ENCODE measurements around the gene FHIT. TPM values are rescaled to one million over a fixed set of nuclear protein-coding genes. Genes with fewer than 3 reads are reported as not detected.

The FHIT gene
- polyA plus RNA-seq, 1 experiment, result 0.11 TPM

DNA sequence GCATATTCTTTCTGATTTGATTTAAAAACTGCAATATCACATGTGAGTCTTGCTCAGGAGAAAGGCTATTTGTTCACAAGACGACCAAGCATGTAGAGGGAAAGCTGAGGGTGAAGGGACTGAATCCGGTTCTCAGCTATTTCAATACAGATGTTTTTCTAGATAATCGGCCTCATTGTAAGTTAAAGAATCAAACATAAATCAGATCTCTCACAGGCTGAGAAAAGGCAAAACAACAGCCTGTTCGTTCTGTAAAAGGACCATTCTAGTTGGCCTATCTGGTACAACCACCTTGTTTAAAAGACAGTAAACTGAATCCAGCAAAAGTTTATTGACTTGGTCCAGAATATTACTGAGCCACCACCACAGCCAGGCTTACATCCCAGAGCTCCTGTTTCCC lies 1155.7 kb downstream of the FHIT start:
- no peaks in the 10 kb centered on the region for H3K36me3 ChIP-seq (ENCODE audit: control insufficient read depth, insufficient read depth, low read length)
- TF ChIP-seq, protein P1, sequence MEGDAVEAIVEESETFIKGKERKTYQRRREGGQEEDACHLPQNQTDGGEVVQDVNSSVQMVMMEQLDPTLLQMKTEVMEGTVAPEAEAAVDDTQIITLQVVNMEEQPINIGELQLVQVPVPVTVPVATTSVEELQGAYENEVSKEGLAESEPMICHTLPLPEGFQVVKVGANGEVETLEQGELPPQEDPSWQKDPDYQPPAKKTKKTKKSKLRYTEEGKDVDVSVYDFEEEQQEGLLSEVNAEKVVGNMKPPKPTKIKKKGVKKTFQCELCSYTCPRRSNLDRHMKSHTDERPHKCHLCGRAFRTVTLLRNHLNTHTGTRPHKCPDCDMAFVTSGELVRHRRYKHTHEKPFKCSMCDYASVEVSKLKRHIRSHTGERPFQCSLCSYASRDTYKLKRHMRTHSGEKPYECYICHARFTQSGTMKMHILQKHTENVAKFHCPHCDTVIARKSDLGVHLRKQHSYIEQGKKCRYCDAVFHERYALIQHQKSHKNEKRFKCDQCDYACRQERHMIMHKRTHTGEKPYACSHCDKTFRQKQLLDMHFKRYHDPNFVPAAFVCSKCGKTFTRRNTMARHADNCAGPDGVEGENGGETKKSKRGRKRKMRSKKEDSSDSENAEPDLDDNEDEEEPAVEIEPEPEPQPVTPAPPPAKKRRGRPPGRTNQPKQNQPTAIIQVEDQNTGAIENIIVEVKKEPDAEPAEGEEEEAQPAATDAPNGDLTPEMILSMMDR (IDR thresholded peaks at IDR 0.05; ENCODE audit: insufficient read depth, low read depth, low read length), result no peak
- H3K27me3 ChIP-seq (ENCODE audit: control insufficient read depth, insufficient read depth, low read length), result no peaks in the 10 kb centered on the region
- H3K4me3 ChIP-seq (ENCODE audit: low read depth, low read length), result no peak overlapping the region
- POLR2A ChIA-PET, result no interaction called here
- DNase-seq (ENCODE audit: low read depth), result no peak
- CTCF ChIA-PET, result interaction anchor here (0.5 kb wide), 1 partner anchor 22 kb away, joined by 3 read pairs; no protein-coding TSS in a partner anchor

DNA sequence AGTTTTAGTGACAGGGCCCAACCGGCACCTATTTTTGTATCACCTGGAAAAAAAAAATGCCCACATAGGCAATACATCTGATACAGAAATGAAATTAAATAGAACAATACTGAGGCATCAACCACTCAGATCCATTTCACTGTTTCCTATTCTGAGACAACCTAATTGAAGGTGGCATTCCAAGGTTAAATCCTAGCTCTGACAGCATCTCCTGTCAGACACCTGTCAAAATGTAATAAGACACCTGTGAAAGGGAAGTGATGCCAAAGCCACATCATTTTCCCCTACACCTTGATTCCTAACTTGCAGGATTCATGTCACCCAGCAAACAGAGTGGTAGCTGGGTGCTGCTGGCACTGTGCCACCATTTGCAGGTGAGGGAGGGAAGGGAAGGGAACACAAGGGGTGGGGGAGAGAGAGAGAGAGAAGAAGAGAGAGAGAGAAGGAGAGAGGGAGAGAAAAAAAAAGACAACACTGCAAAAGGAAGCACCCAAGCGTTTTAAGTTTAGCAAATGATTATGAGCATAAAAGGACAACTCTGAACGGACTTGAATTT lies 1156.8 kb downstream of the FHIT start:
- H3K36me3 ChIP-seq (ENCODE audit: control insufficient read depth, insufficient read depth, low read length), result no peaks in the 10 kb centered on the region
- CTCF ChIA-PET, result no interaction called here
- no peak overlapping the region for H3K4me3 ChIP-seq (ENCODE audit: low read depth, low read length)
- H3K27me3 ChIP-seq (ENCODE audit: control insufficient read depth, insufficient read depth, low read length), result no peaks in the 10 kb centered on the region
- TF ChIP-seq, protein P1 (IDR thresholded peaks at IDR 0.05; ENCODE audit: insufficient read depth, low read depth, low read length), result no peak
- POLR2A ChIA-PET, result no interaction called here
- no peak for DNase-seq (ENCODE audit: low read depth)

DNA sequence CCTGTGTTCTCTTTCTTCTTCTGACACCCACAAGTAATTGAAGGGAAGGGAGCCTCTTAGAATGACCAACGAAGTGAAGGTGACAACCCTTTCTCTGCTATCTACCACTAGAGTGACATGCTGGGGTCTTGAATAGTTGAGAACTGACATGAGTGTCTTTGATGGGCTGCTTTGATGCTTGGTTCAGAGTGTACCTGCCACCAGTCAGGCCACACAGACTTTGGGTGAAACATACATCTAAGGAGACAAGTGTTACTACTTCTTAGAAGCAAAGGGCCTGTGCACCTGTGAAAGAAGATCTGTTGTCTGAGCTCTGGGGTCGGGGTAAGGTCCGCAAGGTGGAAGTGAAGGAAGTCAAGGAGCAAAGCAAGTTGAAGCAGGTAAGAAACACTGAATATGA lies 1160.7 kb downstream of the FHIT start:
- H3K4me3 ChIP-seq (ENCODE audit: low read depth, low read length), result no peak overlapping the region
- POLR2A ChIA-PET, result no interaction called here
- H3K36me3 ChIP-seq (ENCODE audit: control insufficient read depth, insufficient read depth, low read length), result no peaks in the 10 kb centered on the region
- CTCF ChIA-PET, result no interaction called here
- DNase-seq (ENCODE audit: low read depth), result no peak
- TF ChIP-seq, protein P1 (IDR thresholded peaks at IDR 0.05; ENCODE audit: insufficient read depth, low read depth, low read length), result no peak
- H3K27me3 ChIP-seq (ENCODE audit: control insufficient read depth, insufficient read depth, low read length), result no peaks in the 10 kb centered on the region

DNA sequence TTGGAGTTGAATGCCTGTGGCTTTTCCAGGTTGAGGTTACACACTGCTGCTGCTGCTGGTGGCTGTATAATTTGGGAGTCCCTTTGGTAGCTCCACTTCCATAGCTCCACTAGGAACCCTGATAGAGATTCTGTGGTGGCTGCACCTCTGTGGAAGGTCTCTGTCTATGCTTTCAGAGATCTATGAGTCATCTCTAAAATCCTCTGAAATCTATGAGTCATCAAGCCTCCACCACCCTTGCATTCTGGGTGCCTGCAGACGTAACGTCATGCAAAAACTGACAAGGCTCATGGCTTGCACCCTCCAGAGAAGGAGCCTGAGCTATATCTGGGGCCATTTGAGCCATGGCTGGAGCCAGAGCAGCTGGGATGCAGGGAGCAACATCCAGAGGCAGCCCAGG lies 1164.4 kb downstream of the FHIT start:
- no peak overlapping the region for H3K4me3 ChIP-seq (ENCODE audit: low read depth, low read length)
- TF ChIP-seq, protein P1 (IDR thresholded peaks at IDR 0.05; ENCODE audit: insufficient read depth, low read depth, low read length), result no peak
- POLR2A ChIA-PET, result interaction anchor here (0.5 kb wide), 1 partner anchor 568 kb away, joined by 3 read pairs; no protein-coding TSS in a partner anchor
- no peaks in the 10 kb centered on the region for H3K27me3 ChIP-seq (ENCODE audit: control insufficient read depth, insufficient read depth, low read length)
- CTCF ChIA-PET, result no interaction called here
- DNase-seq (ENCODE audit: low read depth), result no peak
- no peaks in the 10 kb centered on the region for H3K36me3 ChIP-seq (ENCODE audit: control insufficient read depth, insufficient read depth, low read length)

DNA sequence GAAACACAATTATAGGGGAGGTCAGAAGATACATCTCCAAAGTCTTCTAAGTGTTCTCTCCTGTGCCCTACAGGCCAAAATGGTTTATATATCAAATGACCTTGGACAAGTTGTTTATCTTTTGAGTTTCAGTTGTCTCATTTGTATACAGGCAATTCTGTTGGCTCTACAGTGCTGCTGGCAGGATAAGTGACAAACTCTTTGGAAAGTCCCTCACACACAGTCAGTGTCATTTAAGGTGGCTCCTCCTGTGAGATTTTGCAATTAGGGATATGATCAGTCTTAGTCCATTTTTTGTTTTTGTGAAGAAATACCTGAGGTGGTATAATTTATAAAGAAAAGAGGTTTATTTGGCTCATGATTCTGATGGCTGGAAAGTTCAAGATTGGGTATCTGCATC lies 1165.6 kb downstream of the FHIT start:
- ChIA-PET POLR2A (no interaction called here), CTCF (no interaction called here)
- no peak for DNase-seq (ENCODE audit: low read depth)

More for the DNA sequence above, 1165.6 kb downstream of the FHIT start:
- H3K4me3 ChIP-seq (ENCODE audit: low read depth, low read length), result no peak overlapping the region
- H3K27me3 ChIP-seq (ENCODE audit: control insufficient read depth, insufficient read depth, low read length), result no peaks in the 10 kb centered on the region
- TF ChIP-seq, protein P1 (IDR thresholded peaks at IDR 0.05; ENCODE audit: insufficient read depth, low read depth, low read length), result no peak
- no peaks in the 10 kb centered on the region for H3K36me3 ChIP-seq (ENCODE audit: control insufficient read depth, insufficient read depth, low read length)

Data from BJ (cell line).